ENCODE data around the gene GPR52. TPM values are rescaled to one million over a fixed set of nuclear protein-coding genes. Genes with fewer than 3 reads are reported as not detected.

GPR52 gene
- total RNA-seq, 2 donors from 2014 or later = 0.53 to 1.1 TPM

- no peak overlapping the region for H3K27ac Mint-ChIP-seq
- WGBS, 2 experiments (ENCODE audit: insufficient coverage in 1 of 2, insufficient read length in 1 of 2) = 79 to 80% methylated on average over 3 to 5 of the region's 6 CpGs
- Histone ChIP-seq H3K27ac (ENCODE audit: low read depth, low read length) (no peak overlapping the region), H3K27me3 (ENCODE audit: control insufficient read depth, insufficient read depth, low read length, poor library complexity, severe bottlenecking) (no peaks in the 10 kb centered on the region), H3K4me3 (ENCODE audit: low read length) (no peak overlapping the region), H3K9ac (ENCODE audit: extremely low read depth, low read length, poor library complexity, severe bottlenecking) (no peak overlapping the region), H3K9me3 (ENCODE audit: control insufficient read depth, low read length) (no peaks in the 10 kb centered on the region), H3K4me1 (ENCODE audit: control insufficient read depth, insufficient read depth, low read length) (no peaks in the 10 kb centered on the region), H3K36me3 (ENCODE audit: control insufficient read depth, insufficient read depth, low read length) (no peaks in the 10 kb centered on the region)
- H3K4me3 Mint-ChIP-seq = no peak overlapping the region
- TF ChIP-seq, protein P1, sequence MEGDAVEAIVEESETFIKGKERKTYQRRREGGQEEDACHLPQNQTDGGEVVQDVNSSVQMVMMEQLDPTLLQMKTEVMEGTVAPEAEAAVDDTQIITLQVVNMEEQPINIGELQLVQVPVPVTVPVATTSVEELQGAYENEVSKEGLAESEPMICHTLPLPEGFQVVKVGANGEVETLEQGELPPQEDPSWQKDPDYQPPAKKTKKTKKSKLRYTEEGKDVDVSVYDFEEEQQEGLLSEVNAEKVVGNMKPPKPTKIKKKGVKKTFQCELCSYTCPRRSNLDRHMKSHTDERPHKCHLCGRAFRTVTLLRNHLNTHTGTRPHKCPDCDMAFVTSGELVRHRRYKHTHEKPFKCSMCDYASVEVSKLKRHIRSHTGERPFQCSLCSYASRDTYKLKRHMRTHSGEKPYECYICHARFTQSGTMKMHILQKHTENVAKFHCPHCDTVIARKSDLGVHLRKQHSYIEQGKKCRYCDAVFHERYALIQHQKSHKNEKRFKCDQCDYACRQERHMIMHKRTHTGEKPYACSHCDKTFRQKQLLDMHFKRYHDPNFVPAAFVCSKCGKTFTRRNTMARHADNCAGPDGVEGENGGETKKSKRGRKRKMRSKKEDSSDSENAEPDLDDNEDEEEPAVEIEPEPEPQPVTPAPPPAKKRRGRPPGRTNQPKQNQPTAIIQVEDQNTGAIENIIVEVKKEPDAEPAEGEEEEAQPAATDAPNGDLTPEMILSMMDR (conservative IDR thresholded peaks at IDR 0.05) = no peak
- peak; percentile 73 for DNase-seq
- H3K27me3 Mint-ChIP-seq (ENCODE audit: insufficient read depth) = no peaks in the 10 kb centered on the region
- H3K9me3 Mint-ChIP-seq = no peaks in the 10 kb centered on the region
- no peaks in the 10 kb centered on the region for H3K36me3 Mint-ChIP-seq (ENCODE audit: low read depth)
- H3K4me1 Mint-ChIP-seq = peaks cover 3% of the 10 kb centered on the region
These were observed 1.9 kb upstream of the GPR52 start for GRCh38 chr1:174445817-174446216.

GRCh38 chr1:174448531-174448883, 743 bp downstream of the GPR52 start:
- Histone ChIP-seq H3K27ac (ENCODE audit: low read depth, low read length) (no peak overlapping the region), H3K9ac (ENCODE audit: extremely low read depth, low read length, poor library complexity, severe bottlenecking) (no peak overlapping the region), H3K36me3 (ENCODE audit: control insufficient read depth, insufficient read depth, low read length) (no peaks in the 10 kb centered on the region), H3K4me3 (ENCODE audit: low read length) (no peak overlapping the region), H3K4me1 (ENCODE audit: control insufficient read depth, insufficient read depth, low read length) (no peaks in the 10 kb centered on the region), H3K9me3 (ENCODE audit: control insufficient read depth, low read length) (no peaks in the 10 kb centered on the region), H3K27me3 (ENCODE audit: control insufficient read depth, insufficient read depth, low read length, poor library complexity, severe bottlenecking) (no peaks in the 10 kb centered on the region)
- Mint-ChIP-seq H3K36me3 (ENCODE audit: low read depth) (no peaks in the 10 kb centered on the region), H3K27ac (no peak overlapping the region), H3K4me1 (peaks cover 3% of the 10 kb centered on the region), H3K4me3 (no peak overlapping the region), H3K9me3 (no peaks in the 10 kb centered on the region), H3K27me3 (ENCODE audit: insufficient read depth) (no peaks in the 10 kb centered on the region)
- no peak for DNase-seq
- 75 to 95% methylated on average over 2 to 5 of the region's 5 CpGs for WGBS, 2 experiments (ENCODE audit: insufficient coverage in 1 of 2, insufficient read length in 1 of 2)
- TF ChIP-seq, protein P1 (conservative IDR thresholded peaks at IDR 0.05) = no peak

- H3K9me3 Mint-ChIP-seq = no peaks in the 10 kb centered on the region
These were observed 1.2 kb downstream of the GPR52 start for GRCh38 chr1:174448974-174449373.

More at GRCh38 chr1:174448974-174449373, 1.2 kb downstream of the GPR52 start:
- TF ChIP-seq, protein P1 (conservative IDR thresholded peaks at IDR 0.05) = no peak
- Mint-ChIP-seq H3K27ac (no peak overlapping the region), H3K36me3 (ENCODE audit: low read depth) (no peaks in the 10 kb centered on the region), H3K4me3 (no peak overlapping the region), H3K4me1 (peaks cover 3% of the 10 kb centered on the region), H3K27me3 (ENCODE audit: insufficient read depth) (no peaks in the 10 kb centered on the region)
- WGBS, 2 experiments (ENCODE audit: insufficient coverage in 1 of 2, insufficient read length in 1 of 2) = 96 to 100% methylated on average over 2 to 5 of the region's 5 CpGs
- H3K9me3 ChIP-seq (ENCODE audit: control insufficient read depth, low read length) = no peaks in the 10 kb centered on the region
- H3K4me3 ChIP-seq (ENCODE audit: low read length) = no peak overlapping the region
- no peak overlapping the region for H3K9ac ChIP-seq (ENCODE audit: extremely low read depth, low read length, poor library complexity, severe bottlenecking)
- H3K36me3 ChIP-seq (ENCODE audit: control insufficient read depth, insufficient read depth, low read length) = no peaks in the 10 kb centered on the region
- no peak for DNase-seq
- H3K27ac ChIP-seq (ENCODE audit: low read depth, low read length) = no peak overlapping the region
- H3K4me1 ChIP-seq (ENCODE audit: control insufficient read depth, insufficient read depth, low read length) = no peaks in the 10 kb centered on the region
- no peaks in the 10 kb centered on the region for H3K27me3 ChIP-seq (ENCODE audit: control insufficient read depth, insufficient read depth, low read length, poor library complexity, severe bottlenecking)

All from endodermal cell (in vitro differentiated cells).